Uterus (tissue), 4 donors: ENCODE results near the gene PI4K2A. TPM values are rescaled to one million over a fixed set of nuclear protein-coding genes. Genes with fewer than 3 reads are reported as not detected.
"Not testable (repeated sequence)": the region's sequence is repeated elsewhere in the genome, so short reads cannot be mapped to it uniquely, and the experiment has no call there.

Experiments
- DNase-seq, 2 donors: peaks; one replicate each; pipeline ENCODE4 v3.0.0-alpha.2; 2019 to 2020
- H3K27ac ChIP-seq, 2 donors: fragments of 200-600 bp; sonication (generic); 1 replicate in 1 of 2; 2 replicates in 1 of 2; pipeline ENCODE4 v1.5.1; 2016 to 2018
- H3K27me3 ChIP-seq, 2 donors: fragments of 200-600 bp; sonication (generic); one replicate each; pipeline ENCODE4 v1.5.1; 2018 to 2019; ENCODE audit warnings: control low read depth in 1 of 2
- H3K36me3 ChIP-seq, 2 donors: fragments of 200-600 bp; sonication (generic); one replicate each; pipeline ENCODE4 v1.5.1; 2019; ENCODE audit warnings: control low read depth in 1 of 2
- H3K4me1 ChIP-seq, 2 donors: fragments of 200-600 bp; sonication (generic); one replicate each; pipeline ENCODE4 v1.5.1; 2018 to 2019; ENCODE audit warnings: control low read depth in 1 of 2
- H3K4me3 ChIP-seq, 2 donors: fragments of 200-600 bp; sonication (generic); 1 replicate in 1 of 2; 2 replicates in 1 of 2; pipeline ENCODE4 v1.5.1; 2018 to 2019; ENCODE audit warnings: mild to moderate bottlenecking in 1 of 2
- H3K9me3 ChIP-seq, 2 donors: fragments of 200-600 bp; sonication (generic); one replicate each; pipeline ENCODE4 v1.5.1; 2019; ENCODE audit warnings: control low read depth in 1 of 2
- POLR2A ChIP-seq, 2 donors: fragments of 450-650 bp; IDR thresholded peaks; one replicate each; pipeline ENCODE4 v1.6.1; 2016; ENCODE audit warnings: antibody characterized with exemption in 2 of 2, mild to moderate bottlenecking in 1 of 2, moderate library complexity in 1 of 2
- intact Hi-C: fragments of 100-400 bp; cut with DNase I; formaldehyde crosslinking; loops from one replicate; pipeline ENCODE4 v1.15.1; 2023; ENCODE audit warnings: low total_unique reads
- total RNA-seq, 4 donors: library from RNA; depleted of rRNA in 3 of 4; stranded (reverse); fragments of >200 nt in 3 of 4; gene quantifications; one replicate each; pipeline versions ENCODE4 v1.1.0 to v1.2.4, GENCODE V29; 2014 to 2023
- TF ChIP-seq, protein P1 (sequence below), 4 experiments: fragments of 200-600 bp in 2 of 4; fragments of 450-650 bp in 2 of 4; sonication (generic) in 2 of 4; IDR thresholded peaks; one replicate each; pipeline ENCODE4 v1.5.1; 2016 to 2019; ENCODE audit warnings: antibody characterized with exemption in 4 of 4, mild to moderate bottlenecking in 2 of 4, moderate library complexity in 1 of 4
- donor health status: DM: yes; HTN: yes; CAD: no.

Gene PI4K2A
- total RNA-seq, 4 donors from 2014 or later: 5.6 to 14.7 (median 11.9) TPM

DNA sequence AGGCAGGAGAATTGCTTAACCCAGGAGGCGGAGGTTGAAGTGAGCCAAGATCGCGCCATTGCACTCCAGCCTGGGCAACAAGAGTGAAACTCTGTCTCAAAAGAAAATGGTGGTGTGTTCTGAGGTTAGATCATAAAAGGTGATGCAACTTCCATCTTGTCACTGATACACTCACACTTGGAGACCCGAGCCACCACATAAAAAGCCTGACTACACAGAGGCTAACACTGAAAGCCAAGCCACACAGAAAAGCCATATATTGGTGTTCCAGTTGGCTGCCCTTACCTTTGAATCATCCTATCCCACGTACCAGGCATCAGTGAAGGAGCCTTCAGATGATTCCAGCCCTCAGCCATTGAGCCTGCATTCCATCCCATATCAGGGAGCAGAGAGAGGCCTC, 11.2 kb upstream of the PI4K2A start:
- H3K9me3 ChIP-seq: no peaks in the 10 kb centered on the region
- TF ChIP-seq, protein P1, sequence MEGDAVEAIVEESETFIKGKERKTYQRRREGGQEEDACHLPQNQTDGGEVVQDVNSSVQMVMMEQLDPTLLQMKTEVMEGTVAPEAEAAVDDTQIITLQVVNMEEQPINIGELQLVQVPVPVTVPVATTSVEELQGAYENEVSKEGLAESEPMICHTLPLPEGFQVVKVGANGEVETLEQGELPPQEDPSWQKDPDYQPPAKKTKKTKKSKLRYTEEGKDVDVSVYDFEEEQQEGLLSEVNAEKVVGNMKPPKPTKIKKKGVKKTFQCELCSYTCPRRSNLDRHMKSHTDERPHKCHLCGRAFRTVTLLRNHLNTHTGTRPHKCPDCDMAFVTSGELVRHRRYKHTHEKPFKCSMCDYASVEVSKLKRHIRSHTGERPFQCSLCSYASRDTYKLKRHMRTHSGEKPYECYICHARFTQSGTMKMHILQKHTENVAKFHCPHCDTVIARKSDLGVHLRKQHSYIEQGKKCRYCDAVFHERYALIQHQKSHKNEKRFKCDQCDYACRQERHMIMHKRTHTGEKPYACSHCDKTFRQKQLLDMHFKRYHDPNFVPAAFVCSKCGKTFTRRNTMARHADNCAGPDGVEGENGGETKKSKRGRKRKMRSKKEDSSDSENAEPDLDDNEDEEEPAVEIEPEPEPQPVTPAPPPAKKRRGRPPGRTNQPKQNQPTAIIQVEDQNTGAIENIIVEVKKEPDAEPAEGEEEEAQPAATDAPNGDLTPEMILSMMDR (IDR thresholded peaks at IDR 0.05): no peak
- no peak for TF ChIP-seq POLR2A (IDR thresholded peaks at IDR 0.05)
- DNase-seq: no peak
- no peaks in the 10 kb centered on the region for H3K27me3 ChIP-seq
- intact Hi-C loops: no loop called here
- H3K4me1 ChIP-seq: no peaks in the 10 kb centered on the region
- no peaks in the 10 kb centered on the region for H3K36me3 ChIP-seq
- no peak overlapping the region for H3K4me3 ChIP-seq
- no peak overlapping the region for H3K27ac ChIP-seq

DNA sequence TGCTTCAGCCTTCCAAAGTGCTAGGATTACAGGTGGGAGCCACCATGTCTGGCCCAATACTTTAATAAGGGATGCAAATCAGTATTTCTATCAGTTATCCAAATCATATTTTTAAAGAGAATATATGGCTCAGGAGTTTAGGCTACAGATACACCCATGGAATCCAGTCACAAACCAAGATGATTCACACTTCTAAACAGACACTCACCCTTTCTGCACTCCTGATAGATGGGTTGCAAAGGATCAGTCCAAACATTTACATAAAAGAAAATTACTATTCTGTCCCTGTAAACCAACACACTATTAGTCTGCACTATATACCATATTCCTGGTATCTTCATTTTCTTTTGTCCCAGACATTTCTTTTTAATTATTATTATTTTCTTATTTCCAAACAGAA, 9.4 kb upstream of the PI4K2A start:
- H3K36me3 ChIP-seq: no peaks in the 10 kb centered on the region
- no peak overlapping the region for H3K27ac ChIP-seq
- intact Hi-C loops: no loop called here
- no peaks in the 10 kb centered on the region for H3K27me3 ChIP-seq
- H3K4me3 ChIP-seq: no peak overlapping the region
- H3K4me1 ChIP-seq: no peaks in the 10 kb centered on the region
- no peak for DNase-seq
- TF ChIP-seq, protein P1 (IDR thresholded peaks at IDR 0.05): no peak
- TF ChIP-seq POLR2A (IDR thresholded peaks at IDR 0.05): no peak
- no peaks in the 10 kb centered on the region for H3K9me3 ChIP-seq

DNA sequence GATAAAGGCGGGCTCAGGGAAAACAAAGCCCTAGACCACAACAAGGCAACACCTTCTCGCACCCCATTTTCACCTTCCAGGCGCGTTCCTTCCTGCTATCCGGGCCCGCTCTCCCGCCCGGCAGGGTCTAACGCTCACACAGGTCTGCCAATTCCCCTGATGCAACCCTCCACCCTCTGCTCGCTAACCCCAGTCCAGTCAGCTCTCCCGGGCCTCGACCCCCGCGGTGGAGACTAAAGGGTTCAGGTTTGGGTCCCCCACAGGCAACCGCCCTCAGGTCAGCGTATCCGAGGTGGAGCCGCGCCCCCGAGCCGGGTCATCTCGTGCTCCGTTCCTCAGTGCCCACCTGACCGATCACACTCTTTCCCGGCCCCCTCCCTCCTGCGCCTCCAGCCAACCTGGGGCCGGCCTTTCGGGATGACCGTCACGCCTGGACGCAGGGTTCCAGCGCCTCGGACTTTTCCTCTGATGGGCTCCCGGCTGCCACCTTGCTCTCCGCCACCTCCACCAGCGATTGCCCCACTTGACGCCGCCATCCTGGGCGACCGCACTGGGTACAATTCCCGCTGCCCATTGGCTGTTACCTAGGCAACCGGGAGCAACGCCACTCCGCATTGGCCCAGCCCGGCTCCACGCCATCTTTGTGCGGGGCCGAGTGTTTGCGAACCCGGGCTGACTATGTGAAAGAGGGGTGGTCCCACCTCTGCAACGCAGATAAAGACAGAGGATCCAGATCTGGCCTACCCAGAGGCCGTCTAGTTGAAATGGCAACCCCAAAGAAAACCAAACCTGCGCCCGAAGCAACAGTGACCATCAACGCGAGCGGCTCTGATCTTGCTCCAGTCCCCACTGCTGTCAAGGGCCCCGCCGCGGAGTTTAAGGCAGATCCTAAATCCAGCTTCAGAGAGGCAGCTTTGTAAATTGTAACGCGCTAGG, 7.3 kb upstream of the PI4K2A start, which contains the start of gene MORN4:
MORN4 (minus strand) TSS at position 552 of the 936 bp plus-strand sequence. CDS start 13,847 bp downstream, outside the sequence.
- Histone ChIP-seq H3K4me3 (peak within 1 kb of the TSS; percentile 58 to 75), H3K36me3 (no peaks in the 10 kb centered on the region), H3K9me3 (no peaks in the 10 kb centered on the region), H3K27ac (peak within 1 kb of the TSS; percentile 50 to 55), H3K27me3 (no peaks in the 10 kb centered on the region), H3K4me1 (no peaks in the 10 kb centered on the region)
- TF ChIP-seq, protein P1 (IDR thresholded peaks at IDR 0.05): peak in 2 of 4 experiments; percentile 3 to 6
- TF ChIP-seq POLR2A (IDR thresholded peaks at IDR 0.05): no peak
- intact Hi-C loops: no loop called here
- DNase-seq: peak; percentile 92 to 93

DNA sequence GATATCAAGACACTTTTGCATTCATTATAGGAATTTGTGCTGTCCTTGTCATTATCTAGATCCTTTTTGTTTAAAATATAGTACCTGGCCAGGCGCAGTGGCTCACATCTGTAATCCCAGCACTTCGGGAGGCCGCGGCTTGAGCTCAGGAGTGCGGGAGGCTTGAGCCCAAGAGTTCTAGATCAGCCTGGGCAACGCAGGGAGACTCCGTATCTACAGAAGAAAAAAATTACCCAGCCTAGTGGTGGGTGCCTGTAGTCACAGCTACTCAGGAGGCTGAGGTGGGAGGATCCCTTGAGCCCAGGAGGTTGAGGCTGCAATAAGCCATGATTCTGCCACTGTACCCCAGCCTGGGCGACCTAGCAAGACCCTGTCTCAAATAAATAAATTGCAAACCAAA, 6.5 kb upstream of the PI4K2A start:
- Histone ChIP-seq H3K36me3 (no peaks in the 10 kb centered on the region), H3K27me3 (no peaks in the 10 kb centered on the region), H3K4me1 (no peaks in the 10 kb centered on the region), H3K27ac (peak overlapping the region; percentile 32 to 55), H3K9me3 (no peaks in the 10 kb centered on the region), H3K4me3 (peak overlapping the region; percentile 58 to 75)
- intact Hi-C loops: no loop called here
- no peak for TF ChIP-seq POLR2A (IDR thresholded peaks at IDR 0.05)
- TF ChIP-seq, protein P1 (IDR thresholded peaks at IDR 0.05): no peak
- no peak for DNase-seq

DNA sequence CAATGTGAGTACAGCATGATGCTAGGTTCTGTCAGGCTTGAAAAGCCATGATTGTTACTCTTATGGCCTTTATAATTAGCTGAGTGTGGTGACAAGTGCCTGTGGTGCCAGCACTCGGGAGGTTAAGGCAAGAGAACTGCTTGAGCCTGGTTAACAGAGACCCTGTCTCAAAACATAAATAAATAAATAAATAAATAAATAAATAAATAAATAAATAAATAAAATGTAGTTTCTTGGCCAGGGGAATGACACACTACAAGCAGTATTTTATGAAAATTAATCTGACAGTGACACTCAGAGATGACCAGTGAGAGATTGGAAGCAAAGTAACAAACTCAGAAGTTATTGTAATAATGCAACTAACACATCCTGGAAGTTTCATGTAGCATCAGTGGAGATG, 4.9 kb upstream of the PI4K2A start:
- Histone ChIP-seq H3K27me3 (no peaks in the 10 kb centered on the region), H3K4me3 (no peak overlapping the region), H3K4me1 (no peaks in the 10 kb centered on the region), H3K36me3 (no peaks in the 10 kb centered on the region), H3K9me3 (no peaks in the 10 kb centered on the region), H3K27ac (no peak overlapping the region)
- intact Hi-C loops: no loop called here
- no peak for DNase-seq
- no peak for TF ChIP-seq POLR2A (IDR thresholded peaks at IDR 0.05)
- TF ChIP-seq, protein P1 (IDR thresholded peaks at IDR 0.05): no peak

DNA sequence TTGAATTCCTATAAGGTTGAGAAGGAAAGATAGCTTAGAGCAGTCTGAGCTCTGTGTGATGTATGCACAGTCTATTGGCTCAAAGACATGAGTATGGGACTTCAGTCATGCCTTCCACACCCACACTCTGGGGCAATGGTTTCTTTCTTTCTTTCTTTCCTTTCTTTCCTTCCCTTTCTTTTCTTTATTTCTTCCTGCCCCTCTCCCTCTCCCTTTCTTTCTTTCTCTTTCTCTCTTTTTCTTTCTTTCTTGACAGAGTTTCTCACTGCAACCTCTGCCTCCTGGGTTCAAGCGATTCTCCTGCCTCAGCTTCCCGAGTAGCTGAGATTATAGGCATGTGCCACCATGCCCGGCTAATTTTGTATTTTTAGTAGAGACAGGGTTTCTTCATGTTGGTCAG, 1.4 kb upstream of the PI4K2A start:
- H3K27ac ChIP-seq, intact Hi-C loops, DNase-seq, H3K36me3 ChIP-seq, H3K9me3 ChIP-seq, H3K27me3 ChIP-seq, H3K4me3 ChIP-seq: not testable (repeated sequence)
- peaks cover 0 to 11% of the 10 kb centered on the region in 2 donors for H3K4me1 ChIP-seq
